ENCODE data around the gene MYH7.

GRCh38 chr14:23392613-23393012, 42.8 kb downstream of the MYH7 start:
- no peak for TF ChIP-seq CTCF (IDR thresholded peaks at IDR 0.05)
- no peak for TF ChIP-seq POLR2A (IDR thresholded peaks at IDR 0.05)
